ENCODE measurements around the gene PGBD1. TPM values are rescaled to one million over a fixed set of nuclear protein-coding genes. Genes with fewer than 3 reads are reported as not detected.

PGBD1 gene
- 10 to 100 TPM in 3 of 4 donors, 1 to 10 TPM in 1; 9.6 to 12.3 (median 10.8) TPM for polyA plus RNA-seq (ENCODE audit: insufficient read length in 4 of 4)

- peak in 1 of 4 donors; percentile 40 for DNase-seq (ENCODE audit: low read depth in 4 of 4, low spot score in 3 of 4)
Observed at GRCh38 chr6:28281288-28282064, at the start of gene PGBD1. TSS of gene PGBD1 (plus strand) at chr6:28281572. CDS start at chr6:28283814, 2,242 bp downstream.

GRCh38 chr6:28232785-28233184 is 48.6 kb upstream of the PGBD1 start:
- DNase-seq (ENCODE audit: low read depth in 4 of 4, low spot score in 3 of 4) = no peak

- no peak for DNase-seq (ENCODE audit: low read depth in 4 of 4, low spot score in 3 of 4)
Observed at GRCh38 chr6:28235912-28236452, 45.4 kb upstream of the PGBD1 start.

GRCh38 chr6:28239636-28240035 is 41.7 kb upstream of the PGBD1 start:
- DNase-seq (ENCODE audit: low read depth in 4 of 4, low spot score in 3 of 4) = no peak

- no peak for DNase-seq (ENCODE audit: low read depth in 4 of 4, low spot score in 3 of 4)
Observed at GRCh38 chr6:28240471-28240870, 40.9 kb upstream of the PGBD1 start.

DNA sequence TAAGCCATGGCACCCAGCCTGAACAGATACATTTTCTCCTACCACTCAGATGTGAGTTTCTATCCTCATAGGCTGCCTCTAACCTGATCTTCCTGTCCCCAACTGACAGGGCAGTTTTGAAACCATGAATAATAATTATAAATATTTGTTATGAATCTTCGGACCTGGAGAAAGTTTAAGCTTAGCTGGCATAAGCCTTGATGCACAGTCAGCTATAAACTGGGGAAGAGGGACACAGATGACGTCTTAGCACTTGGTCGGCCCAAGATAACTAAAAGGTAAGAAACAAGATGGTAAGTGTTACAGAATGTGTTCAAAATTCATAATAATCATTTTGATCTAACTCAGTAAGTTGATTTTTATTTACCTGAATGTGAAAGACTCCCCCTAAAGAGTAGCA is 37.4 kb upstream of the PGBD1 start:
- no peak for DNase-seq (ENCODE audit: low read depth in 4 of 4, low spot score in 3 of 4)

- DNase-seq (ENCODE audit: low read depth in 4 of 4, low spot score in 3 of 4) = no peak
Observed at GRCh38 chr6:28245206-28245941, 36.0 kb upstream of the PGBD1 start.

GRCh38 chr6:28248916-28249315 is 32.5 kb upstream of the PGBD1 start:
- no peak for DNase-seq (ENCODE audit: low read depth in 4 of 4, low spot score in 3 of 4)

- DNase-seq (ENCODE audit: low read depth in 4 of 4, low spot score in 3 of 4) = no peak
Observed at GRCh38 chr6:28250747-28251146, 30.6 kb upstream of the PGBD1 start.

DNA sequence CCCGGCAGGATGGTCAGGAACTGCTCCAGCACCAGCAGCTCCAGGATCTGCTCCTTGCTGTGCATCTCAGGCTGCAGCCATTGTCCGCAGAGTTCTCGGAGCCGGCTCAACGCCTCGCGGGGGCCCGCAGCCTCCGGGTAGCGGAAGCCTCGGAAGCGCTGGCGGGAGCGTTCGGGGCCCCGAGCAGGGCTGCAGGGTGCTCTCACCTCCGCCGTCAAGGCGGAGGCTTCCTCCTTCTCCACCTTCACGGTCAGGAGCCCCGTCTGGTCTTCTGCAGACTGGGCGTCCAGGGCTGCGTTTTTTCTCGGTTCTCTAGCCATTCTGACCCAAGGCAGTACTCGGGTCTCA is 29.7 kb upstream of the PGBD1 start:
- no peak for DNase-seq (ENCODE audit: low read depth in 4 of 4, low spot score in 3 of 4)

DNA sequence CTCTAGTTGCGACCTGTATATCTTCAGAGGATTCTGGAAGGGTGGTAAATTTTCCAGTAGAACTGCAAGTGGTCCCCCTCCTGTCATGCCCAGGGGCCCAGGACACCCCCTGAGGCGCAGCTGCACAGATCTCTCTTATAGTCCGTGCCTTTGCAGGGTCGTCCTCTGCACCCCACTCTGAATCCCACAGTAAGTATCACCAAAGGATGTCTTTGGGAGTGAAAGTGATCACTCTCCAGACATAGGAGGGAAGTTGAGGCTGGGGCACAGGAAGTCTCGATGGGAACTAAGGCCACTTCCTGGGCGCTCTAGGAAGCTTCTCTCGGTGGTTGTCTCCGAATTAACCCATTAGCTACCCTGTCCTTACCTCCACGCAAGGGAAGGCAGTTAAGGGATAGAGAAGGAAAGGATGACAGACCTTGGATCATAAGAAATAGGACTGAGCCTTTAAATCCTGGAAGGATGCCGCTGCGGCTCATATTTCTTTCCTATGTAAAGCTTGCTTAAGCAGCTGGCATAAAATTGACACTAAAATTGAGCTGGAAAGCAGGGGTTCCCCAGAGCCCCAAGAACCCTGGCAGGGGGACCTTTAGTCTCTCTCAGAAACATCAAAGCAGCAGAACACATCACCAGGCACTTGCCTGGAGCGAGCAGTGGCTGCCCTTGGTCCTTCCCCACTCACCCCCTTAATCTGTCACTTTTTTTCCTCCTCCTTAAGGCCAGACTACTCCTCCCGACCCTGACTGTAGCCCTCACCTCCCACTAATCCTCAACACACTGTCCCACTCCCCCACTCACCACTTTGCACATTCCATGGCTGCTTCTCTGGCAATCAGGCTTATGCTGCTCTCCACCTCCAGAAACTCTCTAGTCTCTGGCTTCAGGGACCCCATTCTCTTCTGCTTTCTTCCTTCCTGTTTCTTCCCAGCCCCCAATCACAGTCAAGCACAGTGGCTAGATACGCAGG is 29.1 kb upstream of the PGBD1 start, which contains the start of gene ZKSCAN4:
TSS of gene ZKSCAN4 (minus strand) at position 261 of the 967 bp plus-strand sequence. CDS start 289 bp downstream, outside the sequence.
- peak; percentile 81 to 91 (median 86) for DNase-seq (ENCODE audit: low read depth in 4 of 4, low spot score in 3 of 4)

- DNase-seq (ENCODE audit: low read depth in 4 of 4, low spot score in 3 of 4) = no peak
Observed at GRCh38 chr6:28254121-28254519, 27.3 kb upstream of the PGBD1 start.

DNA sequence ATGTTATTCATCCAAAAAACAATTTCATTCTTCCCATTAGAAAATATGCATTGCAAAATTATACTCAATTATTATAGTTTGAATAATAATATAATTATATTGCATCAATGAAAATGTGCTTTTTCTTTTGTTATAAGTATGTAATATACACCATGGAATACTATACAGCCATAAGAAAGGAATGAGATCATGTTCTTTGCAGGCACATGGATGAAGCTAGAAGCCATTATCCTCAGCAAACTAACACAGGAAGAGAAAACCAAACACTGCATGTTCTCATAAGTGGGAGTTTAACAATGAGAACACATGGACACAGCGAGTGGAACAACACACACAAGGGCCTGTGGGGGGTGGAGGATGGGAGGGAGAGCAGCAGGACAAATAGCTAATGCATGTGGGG is 24.3 kb upstream of the PGBD1 start:
- DNase-seq (ENCODE audit: low read depth in 4 of 4, low spot score in 3 of 4) = no peak

- peak in 1 of 4 donors; percentile 45 for DNase-seq (ENCODE audit: low read depth in 4 of 4, low spot score in 3 of 4)
Observed at GRCh38 chr6:28258877-28259777, 22.2 kb upstream of the PGBD1 start, which contains the start of gene NKAPL. TSS of gene NKAPL (plus strand) at chr6:28259297. CDS start at chr6:28259372, 75 bp downstream.

- DNase-seq (ENCODE audit: low read depth in 4 of 4, low spot score in 3 of 4) = no peak
Observed at GRCh38 chr6:28263922-28264321, 17.4 kb upstream of the PGBD1 start.

- no peak for DNase-seq (ENCODE audit: low read depth in 4 of 4, low spot score in 3 of 4)
Observed at GRCh38 chr6:28264834-28265401, 16.5 kb upstream of the PGBD1 start.

DNA sequence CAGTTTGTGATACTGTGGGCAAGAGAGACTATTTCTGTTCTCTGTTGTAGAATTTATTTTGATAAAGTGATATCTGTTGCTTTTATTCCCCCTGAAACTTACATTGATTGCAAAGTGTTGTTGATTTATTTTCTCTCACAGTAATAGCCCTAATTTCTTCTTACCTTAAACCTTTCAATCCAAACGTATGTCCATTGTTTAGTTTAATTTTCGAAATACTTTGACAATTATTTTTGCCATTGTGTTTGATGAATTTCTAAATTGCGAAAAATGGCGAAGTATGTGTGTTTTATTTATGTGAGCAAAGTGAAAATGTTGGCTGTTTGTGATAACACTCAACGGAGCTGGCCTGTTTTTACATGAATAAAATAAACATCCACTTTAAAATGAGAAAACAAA is 14.8 kb upstream of the PGBD1 start:
- DNase-seq (ENCODE audit: low read depth in 4 of 4, low spot score in 3 of 4) = no peak

DNA sequence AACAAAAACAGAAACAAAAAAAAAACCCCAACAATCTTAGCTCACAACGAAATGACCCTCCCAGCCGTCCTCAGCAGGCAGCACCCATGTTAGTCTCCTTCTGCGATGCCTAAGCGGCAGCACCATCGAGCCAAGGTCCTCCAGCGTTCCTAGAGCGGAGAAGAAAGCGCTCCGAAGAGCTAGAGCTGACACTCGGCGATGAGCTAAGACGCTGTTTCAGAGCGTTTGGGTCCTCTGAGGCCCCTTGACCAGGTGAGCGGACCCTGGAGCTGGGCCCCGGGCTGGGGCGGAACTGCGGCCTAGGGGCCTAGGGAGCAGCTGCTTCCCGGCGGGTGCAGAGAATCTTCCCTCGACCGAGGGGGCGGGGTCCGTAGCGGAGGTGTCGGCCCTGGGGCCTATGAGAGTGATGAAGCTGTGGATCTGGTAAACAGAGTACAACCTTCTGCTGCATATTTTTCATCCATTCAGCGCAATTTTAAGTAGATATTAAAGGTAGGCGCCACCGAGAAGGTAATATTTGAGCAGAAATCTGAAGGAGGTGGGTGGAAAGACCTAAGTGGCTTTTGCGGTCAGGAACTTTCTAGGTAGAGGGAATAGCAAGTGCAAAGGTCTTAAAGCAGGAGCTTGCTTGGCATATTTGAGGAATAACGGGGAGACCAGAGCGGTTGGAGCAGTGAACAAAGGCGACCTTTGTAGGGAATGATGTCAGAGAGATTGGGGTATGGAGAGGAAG is 14.2 kb upstream of the PGBD1 start, which contains the start of gene ZSCAN26:
TSS of gene ZSCAN26 (plus strand) at position 182 of the 733 bp plus-strand sequence. CDS start 4,777 bp downstream, outside the sequence.
- peak; percentile 86 to 91 (median 90) for DNase-seq (ENCODE audit: low read depth in 4 of 4, low spot score in 3 of 4)

Measured in left renal pelvis (tissue), 4 donors.